GM12878 (cell line): Measurements from ENCODE around the gene CYS1. TPM values are rescaled to one million over a fixed set of nuclear protein-coding genes. Genes with fewer than 3 reads are reported as not detected.

Experiments
- ATAC-seq: fragments of 200-7000 bp; cut with Tn5 transposase; 3 replicates; pipeline ENCODE4 v1.9.1; 2020; ENCODE audit warnings: mild to moderate bottlenecking, moderate library complexity
- BruUV-seq: library from RNA; stranded (reverse); fragments of 400-500 nt; replicated peaks from 2 replicates; lab custom pipeline; 2021; lab: Mats Ljungman, UMichigan
- CTCF ChIA-PET: fragments of 300-600 bp; sonication (Branson Sonifier 250); formaldehyde crosslinking; extraction: SDS; loops from one replicate; lab custom pipeline; 2021; ENCODE audit warnings: inconsistent platforms; lab: Yijun Ruan, JAX
- POLR2A ChIA-PET: fragments of 350-600 bp; formaldehyde crosslinking; extraction: SDS; loops from one replicate; lab custom pipeline; 2021; ENCODE audit warnings: inconsistent platforms; lab: Charles Lee
- RAD21 ChIA-PET: fragments of 300-600 bp; sonication (Branson Sonifier 250); formaldehyde crosslinking; loops from one replicate; lab custom pipeline; 2023; ENCODE audit warnings: antibody characterized with exemption; ENCODE audit not compliant: unreplicated experiment; lab: Charles Lee
- SMC1A ChIA-PET: fragments of 300-600 bp; sonication (Branson Sonifier 250); formaldehyde crosslinking; loops from one replicate; lab custom pipeline; 2023; ENCODE audit not compliant: unreplicated experiment, uncharacterized antibody; lab: Charles Lee
- DNase-seq: peaks from one replicate; pipeline ENCODE4 v3.0.0-alpha.2; 2011; ENCODE audit warnings: low read depth, low spot score
- FAIRE-seq: peaks from 3 replicates; lab custom pipeline; 2011; peaks lifted over from hg19 to GRCh38; lab: Jason Lieb, UNC
- H2AFZ ChIP-seq: 2 replicates; pipeline ENCODE4 v1.6.0; 2011; ENCODE audit warnings: low read depth, low read length, control low read depth; ENCODE audit not compliant: control insufficient read depth
- H3K27ac ChIP-seq: 2 replicates; pipeline ENCODE4 v1.5.1; 2011; ENCODE audit warnings: control low read depth; ENCODE audit not compliant: control insufficient read depth, insufficient read depth
- H3K27me3 ChIP-seq, 2 experiments: replicated peaks in 1 of 2; 2 replicates each; pipeline versions ENCODE4 v1.6.0 to v1.6.1; 2011; ENCODE audit warnings: low read length in 1 of 2; ENCODE audit not compliant: control insufficient read depth in 2 of 2, insufficient read depth in 2 of 2
- H3K36me3 ChIP-seq, 2 experiments: 2 replicates each; pipeline ENCODE4 v1.5.1; 2011; ENCODE audit warnings: low read length in 1 of 2; ENCODE audit not compliant: control insufficient read depth in 2 of 2, insufficient read depth in 2 of 2
- H3K4me1 ChIP-seq: 2 replicates; pipeline ENCODE4 v1.6.1; 2011; ENCODE audit warnings: mild to moderate bottlenecking, low read length, moderate library complexity, mixed read lengths; ENCODE audit not compliant: control insufficient read depth, insufficient read depth
- H3K4me2 ChIP-seq: 2 replicates; pipeline ENCODE4 v1.6.0; 2011; ENCODE audit warnings: control low read depth; ENCODE audit not compliant: control insufficient read depth, insufficient read depth
- H3K4me3 ChIP-seq: fragments of 200-600 bp; sonication (generic); 2 replicates; pipeline ENCODE4 v1.5.1; 2016
- H3K79me2 ChIP-seq: 2 replicates; pipeline ENCODE4 v1.6.0; 2011; ENCODE audit warnings: low read length; ENCODE audit not compliant: control insufficient read depth, insufficient read depth
- H3K9ac ChIP-seq: 2 replicates; pipeline ENCODE4 v1.8.0; 2011; ENCODE audit warnings: low read length, control low read depth, mixed read lengths; ENCODE audit not compliant: control insufficient read depth, insufficient read depth
- H3K9me3 ChIP-seq: replicated peaks from 3 replicates; pipeline ENCODE4 v1.5.1; 2011; ENCODE audit warnings: mild to moderate bottlenecking, low read length; ENCODE audit not compliant: control insufficient read depth, insufficient read depth
- H4K20me1 ChIP-seq: 2 replicates; pipeline ENCODE4 v1.6.0; 2011; ENCODE audit not compliant: control insufficient read depth, insufficient read depth
- ASH2L ChIP-seq: fragments of 300-600, 200-600 bp; sonication (generic); IDR thresholded peaks from 2 replicates; pipeline ENCODE4 v1.6.1; 2017; ENCODE audit warnings: low read depth, mild to moderate bottlenecking, borderline replicate concordance
- CEBPB ChIP-seq, 2 experiments: fragments of 150-350 bp in 1 of 2; IDR thresholded peaks; 2 replicates each; pipeline ENCODE4 v1.6.1; 2012 to 2014; ENCODE audit warnings: low read depth in 2 of 2, low read length in 2 of 2, borderline replicate concordance in 1 of 2, inconsistent platforms in 1 of 2
- EP300 ChIP-seq, 2 experiments: fragments of 150-350 bp in 1 of 2; IDR thresholded peaks; 2 replicates each; pipeline ENCODE4 v1.6.1; 2011 to 2012; ENCODE audit warnings: low read depth in 2 of 2, low read length in 2 of 2, borderline replicate concordance in 1 of 2, improper control_type of control experiment in 1 of 2, inconsistent platforms in 1 of 2; ENCODE audit not compliant: control insufficient read depth in 1 of 2
- FOXK2 ChIP-seq: fragments of 450-650 bp; IDR thresholded peaks from 2 replicates; pipeline ENCODE4 v1.6.1; 2017; ENCODE audit warnings: mild to moderate bottlenecking, moderate library complexity
- HCFC1 ChIP-seq: fragments of 150-350 bp; IDR thresholded peaks from 2 replicates; pipeline ENCODE4 v1.6.1; 2014; ENCODE audit warnings: low read length
- KAT2A ChIP-seq: conservative IDR thresholded peaks from 2 replicates; pipeline ENCODE4 v1.6.1; 2011; ENCODE audit warnings: low read depth, low read length; ENCODE audit not compliant: control insufficient read depth
- KDM1A ChIP-seq: fragments of 200-600 bp; sonication (generic); IDR thresholded peaks from 2 replicates; pipeline ENCODE4 v1.6.1; 2016; ENCODE audit warnings: borderline replicate concordance
- NR2C1 ChIP-seq: fragments of 450-650 bp; IDR thresholded peaks from 2 replicates; pipeline ENCODE4 v1.6.1; 2017; ENCODE audit warnings: antibody characterized with exemption, mild to moderate bottlenecking, moderate library complexity
- PML ChIP-seq: IDR thresholded peaks from 2 replicates; pipeline ENCODE4 v1.6.1; 2012; ENCODE audit warnings: low read length, inconsistent platforms
- RFX5 ChIP-seq: IDR thresholded peaks from 2 replicates; pipeline ENCODE4 v1.6.1; 2011; ENCODE audit warnings: low read depth, low read length, improper control_type of control experiment
- SMC3 ChIP-seq: IDR thresholded peaks from 2 replicates; pipeline ENCODE4 v1.6.1; 2011; ENCODE audit warnings: low read length, improper control_type of control experiment, borderline replicate concordance
- WGBS: methylation state at CpG from one replicate; pipeline ENCODE4 v1.1.6; 2016; ENCODE audit warnings: low lambda C conversion rate; ENCODE audit not compliant: insufficient replicate concordance, insufficient coverage; ENCODE audit errors: missing lambda C conversion rate; 5-methylcytosine and 5-hydroxymethylcytosine counted together
- in situ Hi-C: fragments of 300-500 bp; cut with MboI; formaldehyde crosslinking; loops from 9 replicates; pipeline ENCODE4 v1.14.3; 2018; ENCODE audit warnings: mixed read lengths
- intact Hi-C: fragments of 100-400 bp; cut with micrococcal nuclease; formaldehyde crosslinking; loops from one replicate; pipeline ENCODE4 v1.14.2; 2022; ENCODE audit not compliant: unreplicated experiment
- polyA plus RNA-seq, 11 experiments: library from polyadenylated mRNA; depleted of rRNA in 4 of 11; unstranded in 6 of 11; stranded (reverse) in 5 of 11; fragments of >200 nt; fragmentation: Nextera tagmentation in 4 of 11; fragmentation: Illumina TruSeq in 1 of 11; extraction: Ambion mirVana in 4 of 11; extraction: Trizol in 1 of 11; gene quantifications; 1 replicate in 1 of 11; 2 replicates in 10 of 11; pipeline versions ENCODE4 v1.2.1 to v1.2.3, GENCODE V29; 2011 to 2016; ENCODE audit warnings: inconsistent platforms in 2 of 11, missing spikeins in 2 of 11, low read depth in 1 of 11
- total RNA-seq, 4 experiments: library from RNA; depleted of rRNA in 3 of 4; stranded (reverse); fragments of >200 nt in 3 of 4; fragmentation: Illumina TruSeq in 1 of 4; extraction: Trizol in 1 of 4; gene quantifications; 2 replicates each; pipeline versions ENCODE4 v1.2.1 to v1.2.3, GENCODE V29; 2013 to 2021
- TF ChIP-seq, protein P1 (sequence below), 3 experiments: IDR thresholded peaks in 2 of 3; conservative IDR thresholded peaks in 1 of 3; 2 replicates each; pipeline ENCODE4 v1.5.1; 2011; ENCODE audit warnings: low read depth in 3 of 3, low read length in 3 of 3, mild to moderate bottlenecking in 3 of 3, control low read depth in 2 of 3, moderate library complexity in 2 of 3, inconsistent platforms in 1 of 3, mixed read lengths in 1 of 3; ENCODE audit not compliant: control insufficient read depth in 2 of 3, insufficient read depth in 1 of 3; ENCODE audit errors: extremely low read depth in 1 of 3

CYS1 gene
- total and polyA plus RNA-seq, 10 of the 15 experiments (the other 5 are each of a cell fraction or from before 2014, with no cell fraction given) = 0.35 to 6.4 (median 2.5) TPM

DNA sequence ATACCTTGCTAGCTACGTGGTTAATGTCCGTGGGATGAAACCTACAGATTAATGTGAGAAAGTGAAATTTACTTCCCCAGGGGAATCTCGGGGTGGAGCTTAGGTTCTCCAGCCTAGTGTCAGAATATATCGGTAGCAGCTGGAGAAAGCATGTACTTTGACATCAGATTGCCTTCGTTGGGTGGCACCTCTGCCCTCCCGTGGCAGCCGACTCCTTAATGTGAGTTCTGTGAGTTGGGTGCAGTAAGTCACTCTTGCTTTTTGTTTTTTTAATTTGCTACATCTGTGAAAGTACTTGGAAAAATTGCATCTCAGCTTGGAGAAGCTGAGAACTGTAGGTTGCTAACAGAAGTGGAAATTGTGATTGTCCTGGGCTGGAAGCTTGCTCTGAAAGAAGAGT lies 33.3 kb downstream of the CYS1 start:
- CTCF ChIA-PET = interaction anchor here (0.5 to 10.0 kb wide), 12 partner anchors 11 to 316 kb away, joined by 3 to 164 read pairs (median 6); no protein-coding TSS in a partner anchor
- POLR2A ChIA-PET = interaction anchor here (1.2 kb wide), 1 partner anchor 62 kb away, joined by 4 read pairs; no protein-coding TSS in a partner anchor
- in situ Hi-C loops (loop anchor here (5.0 kb wide), 1 partner anchor 235 kb away; no protein-coding TSS in a partner anchor), intact Hi-C loops (no loop called here)
- H3K9me3 ChIP-seq = peaks cover 2% of the 10 kb centered on the region; the same call in 1 of the 3 replicates
- no peaks in the 10 kb centered on the region for H3K4me1 ChIP-seq
- no peak for ATAC-seq
- no peak overlapping the region for H3K27ac ChIP-seq
- H3K36me3 ChIP-seq = no peaks in the 10 kb centered on the region
- H4K20me1 ChIP-seq = no peaks in the 10 kb centered on the region
- no peak overlapping the region for H3K9ac ChIP-seq
- no peak overlapping the region for H3K4me2 ChIP-seq
- no peaks in the 10 kb centered on the region for H3K79me2 ChIP-seq
- 70% methylated on average over 7 of the region's 7 CpGs for WGBS
- RAD21 ChIA-PET = interaction anchor here (0.7 to 4.6 kb wide), 7 partner anchors 11 to 389 kb away, joined by 3 to 70 read pairs (median 4); no protein-coding TSS in a partner anchor
- FAIRE-seq = no peak
- SMC1A ChIA-PET = interaction anchor here (0.8 to 5.2 kb wide), 11 partner anchors 10 to 277 kb away, joined by 3 to 46 read pairs (median 3); no protein-coding TSS in a partner anchor
- TF ChIP-seq HCFC1 = no peak
- no peak for TF ChIP-seq ASH2L
- TF ChIP-seq PML = no peak
- TF ChIP-seq FOXK2 = no peak
- no peak for TF ChIP-seq EP300 (IDR thresholded peaks at IDR 0.05; ENCODE audit: borderline replicate concordance in 1 of 2, control insufficient read depth in 1 of 2, low read depth in 2 of 2, low read length in 2 of 2)
- no peak for TF ChIP-seq CEBPB (IDR thresholded peaks at IDR 0.05; ENCODE audit: borderline replicate concordance in 1 of 2, low read depth in 2 of 2, low read length in 2 of 2)
- TF ChIP-seq, protein P1, sequence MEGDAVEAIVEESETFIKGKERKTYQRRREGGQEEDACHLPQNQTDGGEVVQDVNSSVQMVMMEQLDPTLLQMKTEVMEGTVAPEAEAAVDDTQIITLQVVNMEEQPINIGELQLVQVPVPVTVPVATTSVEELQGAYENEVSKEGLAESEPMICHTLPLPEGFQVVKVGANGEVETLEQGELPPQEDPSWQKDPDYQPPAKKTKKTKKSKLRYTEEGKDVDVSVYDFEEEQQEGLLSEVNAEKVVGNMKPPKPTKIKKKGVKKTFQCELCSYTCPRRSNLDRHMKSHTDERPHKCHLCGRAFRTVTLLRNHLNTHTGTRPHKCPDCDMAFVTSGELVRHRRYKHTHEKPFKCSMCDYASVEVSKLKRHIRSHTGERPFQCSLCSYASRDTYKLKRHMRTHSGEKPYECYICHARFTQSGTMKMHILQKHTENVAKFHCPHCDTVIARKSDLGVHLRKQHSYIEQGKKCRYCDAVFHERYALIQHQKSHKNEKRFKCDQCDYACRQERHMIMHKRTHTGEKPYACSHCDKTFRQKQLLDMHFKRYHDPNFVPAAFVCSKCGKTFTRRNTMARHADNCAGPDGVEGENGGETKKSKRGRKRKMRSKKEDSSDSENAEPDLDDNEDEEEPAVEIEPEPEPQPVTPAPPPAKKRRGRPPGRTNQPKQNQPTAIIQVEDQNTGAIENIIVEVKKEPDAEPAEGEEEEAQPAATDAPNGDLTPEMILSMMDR (IDR thresholded peaks at IDR 0.05 in 2 of 3, conservative IDR thresholded peaks at IDR 0.05 in 1 of 3; ENCODE audit: control insufficient read depth in 2 of 3, extremely low read depth in 1 of 3, insufficient read depth in 1 of 3, low read depth in 3 of 3, low read length in 3 of 3) = no peak
- no peak for TF ChIP-seq KAT2A
- no peak for TF ChIP-seq KDM1A
- TF ChIP-seq NR2C1 = no peak
- TF ChIP-seq SMC3 = no peak
- no peak for TF ChIP-seq RFX5
- TF ChIP-seq, all 136 proteins: peak for 0
- no peak for DNase-seq
- no TSS peak for BruUV-seq
- Histone ChIP-seq H2AFZ (no peak overlapping the region), H3K27me3 (peaks cover 0 to 4% of the 10 kb centered on the region in 2 experiments; a peak in 1 of 4 replicates), H3K4me3 (no peak overlapping the region)
